Raji (cell line): ENCODE results near the gene ETF1.

ENCODE experiments used
- POLR2A ChIP-seq: IDR thresholded peaks from 2 replicates; pipeline ENCODE4 v1.6.1; 2011; ENCODE audit warnings: low read depth, low read length, control low read depth; ENCODE audit not compliant: insufficient read depth

The ETF1 gene

GRCh38 chr5:138465261-138466124, 77.5 kb downstream of the ETF1 start, which contains the start of gene EGR1:
TSS of gene EGR1 (plus strand) at chr5:138465479. CDS start at chr5:138465762, 283 bp downstream.
- peak; percentile 37; the same call in 1 of the 2 replicates for TF ChIP-seq POLR2A

- TF ChIP-seq POLR2A = peak; percentile 71
Measured at GRCh38 chr5:138464388-138465260, 78.4 kb downstream of the ETF1 start.

GRCh38 chr5:138464008-138464387, 79.0 kb downstream of the ETF1 start:
- TF ChIP-seq POLR2A = no peak; the same call in none of the 2 replicates

- no peak for TF ChIP-seq POLR2A
Measured at GRCh38 chr5:138463419-138464007, 79.5 kb downstream of the ETF1 start.

GRCh38 chr5:138461343-138462125, 81.5 kb downstream of the ETF1 start:
- TF ChIP-seq POLR2A = no peak

- no peak for TF ChIP-seq POLR2A
Measured at GRCh38 chr5:138460032-138460693, 82.9 kb downstream of the ETF1 start.

- TF ChIP-seq POLR2A = no peak
Measured at GRCh38 chr5:138459311-138459933, 83.6 kb downstream of the ETF1 start.

- no peak for TF ChIP-seq POLR2A
Measured at GRCh38 chr5:138458856-138459255, 84.2 kb downstream of the ETF1 start.

- no peak for TF ChIP-seq POLR2A
Measured at GRCh38 chr5:138458384-138458783, 84.7 kb downstream of the ETF1 start.

- TF ChIP-seq POLR2A = no peak
Measured at GRCh38 chr5:138457531-138458275, 85.3 kb downstream of the ETF1 start.
